Measurements from ENCODE around the gene CHORDC1. TPM values are rescaled to one million over a fixed set of nuclear protein-coding genes. Genes with fewer than 3 reads are reported as not detected.
"Not testable (repeated sequence)": the region's sequence is repeated elsewhere in the genome, so short reads cannot be mapped to it uniquely, and the experiment has no call there.

Gene CHORDC1
- total RNA-seq, 1 donor from 2014 or later = 42.7 TPM

- ATAC-seq; intact Hi-C loops (cut with DNase I); DNase-seq (ENCODE audit: missing footprints): not testable (repeated sequence)
These were observed 55.8 kb downstream of the CHORDC1 start for GRCh38 chr11:90166982-90167573.

Other genes starting within 250 kb of the CHORDC1 start
- gene TRIM49C, start 191.9 kb downstream of the CHORDC1 start, total RNA-seq = not detected
- not detected for gene UBTFL1, start 137.1 kb downstream of the CHORDC1 start, total RNA-seq
- gene NAALAD2, start 88.4 kb downstream of the CHORDC1 start, total RNA-seq = 1.1 TPM